GM23338 (cell line): Measurements from ENCODE around the gene RAN.
A peak's percentile ranks its signal among the peaks of the same experiment; 100 is the strongest.

ENCODE experiments used
- EZH2 ChIP-seq: fragments of 200-600 bp; sonication (generic); IDR thresholded peaks from one replicate; pipeline ENCODE4 v1.8.0; 2017; ENCODE audit warnings: antibody characterized with exemption, mild to moderate bottlenecking, low read depth; ENCODE audit not compliant: unreplicated experiment
- EZH2phosphoT487 ChIP-seq: fragments of 200-600 bp; sonication (generic); IDR thresholded peaks from one replicate; pipeline ENCODE4 v1.8.1; 2018; ENCODE audit warnings: antibody characterized with exemption; ENCODE audit not compliant: unreplicated experiment
- JUNB ChIP-seq: IDR thresholded peaks from one replicate; pipeline ENCODE4 v1.6.1; 2016; ENCODE audit warnings: antibody characterized with exemption; ENCODE audit not compliant: unreplicated experiment
- POLR2AphosphoS5 ChIP-seq: IDR thresholded peaks from 2 replicates; pipeline ENCODE4 v1.6.1; 2016; ENCODE audit warnings: antibody characterized with exemption, low read depth
- ZNF114 ChIP-seq: fragments of 250-450 bp; sonication (Bioruptor Pico); IDR thresholded peaks from 2 replicates; pipeline ENCODE4 v1.5.0; 2020; ENCODE audit warnings: mild to moderate bottlenecking, moderate library complexity
- ZNF331 ChIP-seq: fragments of 250-450 bp; sonication (Bioruptor Pico); IDR thresholded peaks from 2 replicates; pipeline ENCODE4 v1.5.0; 2020; ENCODE audit warnings: low read depth, mild to moderate bottlenecking, moderate library complexity
- TF ChIP-seq, protein P1 (sequence below), 2 experiments: fragments of 200-600 bp in 1 of 2; sonication (generic) in 1 of 2; conservative IDR thresholded peaks; 2 replicates each; pipeline versions ENCODE4 v1.5.1 to v1.6.1; 2016 to 2017; ENCODE audit warnings: antibody characterized with exemption in 2 of 2, low read depth in 2 of 2, mild to moderate bottlenecking in 2 of 2, moderate library complexity in 1 of 2
- TF ChIP-seq, protein P2 (sequence below): IDR thresholded peaks from one replicate; pipeline ENCODE4 v1.6.1; 2018; ENCODE audit warnings: antibody characterized with exemption; ENCODE audit not compliant: unreplicated experiment

DNA sequence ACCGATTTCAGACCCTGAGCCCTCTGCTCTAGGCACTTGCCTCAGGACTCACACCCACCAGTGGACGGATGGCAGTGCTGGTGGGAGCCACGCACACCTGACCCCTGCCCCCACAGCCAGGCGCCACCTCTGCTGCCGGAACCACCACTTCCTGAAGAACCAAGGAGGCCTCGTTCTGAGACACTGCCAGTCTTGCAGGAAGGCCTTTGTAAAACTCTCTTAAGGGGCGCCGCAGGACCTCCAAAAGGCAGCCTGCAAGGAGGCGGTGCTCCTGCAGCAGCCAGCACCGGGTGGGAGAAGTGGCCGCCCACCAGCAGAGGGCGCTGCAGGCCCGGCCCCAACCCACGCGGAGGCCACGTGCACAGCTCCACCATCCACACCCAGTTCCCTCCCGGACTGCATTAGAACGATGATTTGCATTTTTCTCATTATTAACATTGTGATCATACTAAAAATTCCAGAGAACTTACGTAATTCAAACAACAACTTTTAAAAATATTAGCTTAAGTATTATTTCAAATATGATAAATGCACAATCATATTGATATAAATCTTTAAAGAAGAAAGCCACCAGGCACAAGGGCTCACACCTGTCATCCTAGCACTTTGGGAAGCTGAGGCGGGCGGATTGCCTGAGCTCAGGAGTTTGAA lies 45.6 kb upstream of the RAN start:
- TF ChIP-seq, protein P1, sequence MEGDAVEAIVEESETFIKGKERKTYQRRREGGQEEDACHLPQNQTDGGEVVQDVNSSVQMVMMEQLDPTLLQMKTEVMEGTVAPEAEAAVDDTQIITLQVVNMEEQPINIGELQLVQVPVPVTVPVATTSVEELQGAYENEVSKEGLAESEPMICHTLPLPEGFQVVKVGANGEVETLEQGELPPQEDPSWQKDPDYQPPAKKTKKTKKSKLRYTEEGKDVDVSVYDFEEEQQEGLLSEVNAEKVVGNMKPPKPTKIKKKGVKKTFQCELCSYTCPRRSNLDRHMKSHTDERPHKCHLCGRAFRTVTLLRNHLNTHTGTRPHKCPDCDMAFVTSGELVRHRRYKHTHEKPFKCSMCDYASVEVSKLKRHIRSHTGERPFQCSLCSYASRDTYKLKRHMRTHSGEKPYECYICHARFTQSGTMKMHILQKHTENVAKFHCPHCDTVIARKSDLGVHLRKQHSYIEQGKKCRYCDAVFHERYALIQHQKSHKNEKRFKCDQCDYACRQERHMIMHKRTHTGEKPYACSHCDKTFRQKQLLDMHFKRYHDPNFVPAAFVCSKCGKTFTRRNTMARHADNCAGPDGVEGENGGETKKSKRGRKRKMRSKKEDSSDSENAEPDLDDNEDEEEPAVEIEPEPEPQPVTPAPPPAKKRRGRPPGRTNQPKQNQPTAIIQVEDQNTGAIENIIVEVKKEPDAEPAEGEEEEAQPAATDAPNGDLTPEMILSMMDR (conservative IDR thresholded peaks at IDR 0.05; ENCODE audit: low read depth in 2 of 2) = peak; percentile 90 to 93
- TF ChIP-seq, protein P2, sequence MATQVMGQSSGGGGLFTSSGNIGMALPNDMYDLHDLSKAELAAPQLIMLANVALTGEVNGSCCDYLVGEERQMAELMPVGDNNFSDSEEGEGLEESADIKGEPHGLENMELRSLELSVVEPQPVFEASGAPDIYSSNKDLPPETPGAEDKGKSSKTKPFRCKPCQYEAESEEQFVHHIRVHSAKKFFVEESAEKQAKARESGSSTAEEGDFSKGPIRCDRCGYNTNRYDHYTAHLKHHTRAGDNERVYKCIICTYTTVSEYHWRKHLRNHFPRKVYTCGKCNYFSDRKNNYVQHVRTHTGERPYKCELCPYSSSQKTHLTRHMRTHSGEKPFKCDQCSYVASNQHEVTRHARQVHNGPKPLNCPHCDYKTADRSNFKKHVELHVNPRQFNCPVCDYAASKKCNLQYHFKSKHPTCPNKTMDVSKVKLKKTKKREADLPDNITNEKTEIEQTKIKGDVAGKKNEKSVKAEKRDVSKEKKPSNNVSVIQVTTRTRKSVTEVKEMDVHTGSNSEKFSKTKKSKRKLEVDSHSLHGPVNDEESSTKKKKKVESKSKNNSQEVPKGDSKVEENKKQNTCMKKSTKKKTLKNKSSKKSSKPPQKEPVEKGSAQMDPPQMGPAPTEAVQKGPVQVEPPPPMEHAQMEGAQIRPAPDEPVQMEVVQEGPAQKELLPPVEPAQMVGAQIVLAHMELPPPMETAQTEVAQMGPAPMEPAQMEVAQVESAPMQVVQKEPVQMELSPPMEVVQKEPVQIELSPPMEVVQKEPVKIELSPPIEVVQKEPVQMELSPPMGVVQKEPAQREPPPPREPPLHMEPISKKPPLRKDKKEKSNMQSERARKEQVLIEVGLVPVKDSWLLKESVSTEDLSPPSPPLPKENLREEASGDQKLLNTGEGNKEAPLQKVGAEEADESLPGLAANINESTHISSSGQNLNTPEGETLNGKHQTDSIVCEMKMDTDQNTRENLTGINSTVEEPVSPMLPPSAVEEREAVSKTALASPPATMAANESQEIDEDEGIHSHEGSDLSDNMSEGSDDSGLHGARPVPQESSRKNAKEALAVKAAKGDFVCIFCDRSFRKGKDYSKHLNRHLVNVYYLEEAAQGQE = no peak
- TF ChIP-seq ZNF331 (CRISPR knock-in tag) = no peak
- no peak for TF ChIP-seq JUNB
- no peak for TF ChIP-seq EZH2phosphoT487
- no peak for TF ChIP-seq EZH2
- no peak for TF ChIP-seq POLR2AphosphoS5
- TF ChIP-seq ZNF114 (CRISPR knock-in tag) = no peak
